ENCODE measurements around the gene FOCAD. TPM values are rescaled to one million over a fixed set of nuclear protein-coding genes. Genes with fewer than 3 reads are reported as not detected.

Gene FOCAD
- total and polyA plus RNA-seq, 4 donors = 6.8 to 62.1 (median 27.9) TPM

GRCh38 chr9:20984506-20984905 is 300.4 kb downstream of the FOCAD start:
- Histone ChIP-seq H3K9ac (ENCODE audit: insufficient read depth in 1 of 2, low read length in 2 of 2) (no peak overlapping the region), H3K36me3 (ENCODE audit: control insufficient read depth in 4 of 4, insufficient read depth in 4 of 4, low read length in 4 of 4) (peaks cover 0 to 15% (median 4%) of the 10 kb centered on the region in 4 donors), H3K9me3 (ENCODE audit: control insufficient read depth in 4 of 4, insufficient read depth in 3 of 4, low read length in 3 of 4) (peaks cover 0 to 2% (median 0%) of the 10 kb centered on the region in 4 donors), H3K27ac (ENCODE audit: low read depth in 1 of 2, low read length in 1 of 2) (no peak overlapping the region), H3K4me1 (ENCODE audit: control insufficient read depth in 5 of 5, insufficient read depth in 5 of 5, low read length in 5 of 5) (peaks cover 0 to 13% (median 2%) of the 10 kb centered on the region in 5 donors), H3K4me3 (no peak overlapping the region), H3K27me3 (ENCODE audit: control insufficient read depth in 3 of 3, insufficient read depth in 3 of 3, low read length in 2 of 3) (no peaks in the 10 kb centered on the region)
- ATAC-seq (ENCODE audit: insufficient read depth, low FRiP score) = no peak
- TF ChIP-seq CTCF (IDR thresholded peaks at IDR 0.05; ENCODE audit: control extremely low read depth, extremely low read depth) = no peak
- no peak for DNase-seq
- WGBS, 2 donors = 47 to 54% methylated on average over 3 of the region's 3 CpGs

- WGBS, 2 donors = 94% methylated on average over 6 of the region's 6 CpGs
- H3K4me1 ChIP-seq (ENCODE audit: control insufficient read depth in 5 of 5, insufficient read depth in 5 of 5, low read length in 5 of 5) = peaks cover 0 to 12% (median 2%) of the 10 kb centered on the region in 5 donors
- DNase-seq (no peak), ATAC-seq (ENCODE audit: insufficient read depth, low FRiP score) (no peak)
- H3K9me3 ChIP-seq (ENCODE audit: control insufficient read depth in 4 of 4, insufficient read depth in 3 of 4, low read length in 3 of 4) = peaks cover 0 to 2% (median 0%) of the 10 kb centered on the region in 4 donors
- H3K27me3 ChIP-seq (ENCODE audit: control insufficient read depth in 3 of 3, insufficient read depth in 3 of 3, low read length in 2 of 3) = no peaks in the 10 kb centered on the region
- peaks cover 6 to 20% (median 9%) of the 10 kb centered on the region in 4 donors for H3K36me3 ChIP-seq (ENCODE audit: control insufficient read depth in 4 of 4, insufficient read depth in 4 of 4, low read length in 4 of 4)
- no peak overlapping the region for H3K27ac ChIP-seq (ENCODE audit: low read depth in 1 of 2, low read length in 1 of 2)
- no peak overlapping the region for H3K9ac ChIP-seq (ENCODE audit: insufficient read depth in 1 of 2, low read length in 2 of 2)
- no peak overlapping the region for H3K4me3 ChIP-seq
- TF ChIP-seq CTCF (IDR thresholded peaks at IDR 0.05; ENCODE audit: control extremely low read depth, extremely low read depth) = no peak
These were observed 302.0 kb downstream of the FOCAD start for GRCh38 chr9:20985851-20986600.

- Histone ChIP-seq H3K9ac (ENCODE audit: insufficient read depth in 1 of 2, low read length in 2 of 2) (no peak overlapping the region), H3K4me1 (ENCODE audit: control insufficient read depth in 5 of 5, insufficient read depth in 5 of 5, low read length in 5 of 5) (peaks cover 0 to 12% (median 0%) of the 10 kb centered on the region in 5 donors), H3K27ac (ENCODE audit: low read depth in 1 of 2, low read length in 1 of 2) (no peak overlapping the region), H3K9me3 (ENCODE audit: control insufficient read depth in 4 of 4, insufficient read depth in 3 of 4, low read length in 3 of 4) (peaks cover 0 to 2% (median 0%) of the 10 kb centered on the region in 4 donors), H3K27me3 (ENCODE audit: control insufficient read depth in 3 of 3, insufficient read depth in 3 of 3, low read length in 2 of 3) (no peaks in the 10 kb centered on the region), H3K36me3 (ENCODE audit: control insufficient read depth in 4 of 4, insufficient read depth in 4 of 4, low read length in 4 of 4) (peaks cover 6 to 16% (median 9%) of the 10 kb centered on the region in 4 donors), H3K4me3 (no peak overlapping the region)
- DNase-seq (no peak), ATAC-seq (ENCODE audit: insufficient read depth, low FRiP score) (no peak)
- TF ChIP-seq CTCF (IDR thresholded peaks at IDR 0.05; ENCODE audit: control extremely low read depth, extremely low read depth) = no peak
- 76 to 83% methylated on average over 1 of the region's 1 CpG for WGBS, 2 donors
These were observed 303.5 kb downstream of the FOCAD start for GRCh38 chr9:20987521-20987920.
